H1 (cell line): ENCODE results near the gene GADD45GIP1. TPM values are rescaled to one million over a fixed set of nuclear protein-coding genes. Genes with fewer than 3 reads are reported as not detected.

Source experiments
- CHD2 ChIP-seq: IDR thresholded peaks from 2 replicates; pipeline ENCODE4 v1.6.1; 2012; ENCODE audit warnings: low read length, improper control_type of control experiment
- CREB1 ChIP-seq: IDR thresholded peaks from 2 replicates; pipeline ENCODE4 v1.6.1; 2012; ENCODE audit warnings: inconsistent platforms
- CTBP2 ChIP-seq: IDR thresholded peaks from 2 replicates; pipeline ENCODE4 v1.7.0; 2011; ENCODE audit warnings: borderline replicate concordance, mild to moderate bottlenecking, moderate library complexity, mixed read lengths, low read length; ENCODE audit not compliant: insufficient read depth, insufficient read length
- HDAC2 ChIP-seq, 2 experiments: fragments of 300-600 bp in 1 of 2; sonication (generic) in 1 of 2; IDR thresholded peaks; 2 replicates each; pipeline ENCODE4 v1.6.1; 2011 to 2012; ENCODE audit warnings: low read depth in 2 of 2, low read length in 2 of 2, mild to moderate bottlenecking in 2 of 2, moderate library complexity in 2 of 2, borderline replicate concordance in 1 of 2, inconsistent platforms in 1 of 2
- JUND ChIP-seq: IDR thresholded peaks from 2 replicates; pipeline ENCODE4 v1.6.1; 2011; ENCODE audit warnings: mild to moderate bottlenecking, improper control_type of control experiment, low read length
- PHF8 ChIP-seq: fragments of 200-600 bp; sonication (generic); conservative IDR thresholded peaks from 2 replicates; pipeline ENCODE4 v1.7.1; 2012; ENCODE audit warnings: low read depth, mild to moderate bottlenecking, inconsistent platforms, low read length, moderate library complexity
- POLR2A ChIP-seq, 2 experiments: IDR thresholded peaks; 1 replicate in 1 of 2; 2 replicates in 1 of 2; pipeline ENCODE4 v1.6.1; 2011; ENCODE audit warnings: low read depth in 2 of 2, low read length in 2 of 2, mild to moderate bottlenecking in 2 of 2; ENCODE audit errors: control extremely low read depth in 1 of 2
- RFX5 ChIP-seq: IDR thresholded peaks from 2 replicates; pipeline ENCODE4 v1.6.1; 2011; ENCODE audit warnings: low read depth, low read length, improper control_type of control experiment, borderline replicate concordance
- SIX5 ChIP-seq: IDR thresholded peaks from 2 replicates; pipeline ENCODE4 v1.6.1; 2011; ENCODE audit warnings: mild to moderate bottlenecking, low read depth, low read length
- polyA plus RNA-seq, 7 experiments: library from polyadenylated mRNA; depleted of rRNA in 3 of 7; stranded (reverse) in 5 of 7; unstranded in 2 of 7; fragments of >200 nt in 5 of 7; fragments of 200-250 nt in 2 of 7; gene quantifications; 1 replicate in 5 of 7; 2 replicates in 1 of 7; 4 replicates in 1 of 7; pipeline versions ENCODE4 v1.2.1 to v1.2.3, GENCODE V29; 2011 to 2013; ENCODE audit warnings: missing spikeins in 2 of 7, mixed read lengths in 2 of 7
- total RNA-seq: library from RNA; stranded (reverse); fragmentation: NEBNext Ultra II Directional; extraction: Animal tissue kit (Norgen Biotek cat#: 25700); gene quantifications from 2 replicates; pipeline ENCODE4 v1.2.1, GENCODE V29; 2021
- TF ChIP-seq, protein P1 (sequence below): fragments of 300-600 bp; sonication (generic); IDR thresholded peaks from 2 replicates; pipeline ENCODE4 v1.7.1; 2012; ENCODE audit warnings: low read length, moderate library complexity, mild to moderate bottlenecking, inconsistent platforms; ENCODE audit not compliant: insufficient replicate concordance

The GADD45GIP1 gene
- total and polyA plus RNA-seq, 2 of the 8 experiments (the other 6 are each of a cell fraction or from before 2014, with no cell fraction given) = 42.2 to 42.6 TPM

GRCh38 chr19:12936582-12936981 lies 20.4 kb downstream of the GADD45GIP1 start (continued):
- TF ChIP-seq, protein P1, sequence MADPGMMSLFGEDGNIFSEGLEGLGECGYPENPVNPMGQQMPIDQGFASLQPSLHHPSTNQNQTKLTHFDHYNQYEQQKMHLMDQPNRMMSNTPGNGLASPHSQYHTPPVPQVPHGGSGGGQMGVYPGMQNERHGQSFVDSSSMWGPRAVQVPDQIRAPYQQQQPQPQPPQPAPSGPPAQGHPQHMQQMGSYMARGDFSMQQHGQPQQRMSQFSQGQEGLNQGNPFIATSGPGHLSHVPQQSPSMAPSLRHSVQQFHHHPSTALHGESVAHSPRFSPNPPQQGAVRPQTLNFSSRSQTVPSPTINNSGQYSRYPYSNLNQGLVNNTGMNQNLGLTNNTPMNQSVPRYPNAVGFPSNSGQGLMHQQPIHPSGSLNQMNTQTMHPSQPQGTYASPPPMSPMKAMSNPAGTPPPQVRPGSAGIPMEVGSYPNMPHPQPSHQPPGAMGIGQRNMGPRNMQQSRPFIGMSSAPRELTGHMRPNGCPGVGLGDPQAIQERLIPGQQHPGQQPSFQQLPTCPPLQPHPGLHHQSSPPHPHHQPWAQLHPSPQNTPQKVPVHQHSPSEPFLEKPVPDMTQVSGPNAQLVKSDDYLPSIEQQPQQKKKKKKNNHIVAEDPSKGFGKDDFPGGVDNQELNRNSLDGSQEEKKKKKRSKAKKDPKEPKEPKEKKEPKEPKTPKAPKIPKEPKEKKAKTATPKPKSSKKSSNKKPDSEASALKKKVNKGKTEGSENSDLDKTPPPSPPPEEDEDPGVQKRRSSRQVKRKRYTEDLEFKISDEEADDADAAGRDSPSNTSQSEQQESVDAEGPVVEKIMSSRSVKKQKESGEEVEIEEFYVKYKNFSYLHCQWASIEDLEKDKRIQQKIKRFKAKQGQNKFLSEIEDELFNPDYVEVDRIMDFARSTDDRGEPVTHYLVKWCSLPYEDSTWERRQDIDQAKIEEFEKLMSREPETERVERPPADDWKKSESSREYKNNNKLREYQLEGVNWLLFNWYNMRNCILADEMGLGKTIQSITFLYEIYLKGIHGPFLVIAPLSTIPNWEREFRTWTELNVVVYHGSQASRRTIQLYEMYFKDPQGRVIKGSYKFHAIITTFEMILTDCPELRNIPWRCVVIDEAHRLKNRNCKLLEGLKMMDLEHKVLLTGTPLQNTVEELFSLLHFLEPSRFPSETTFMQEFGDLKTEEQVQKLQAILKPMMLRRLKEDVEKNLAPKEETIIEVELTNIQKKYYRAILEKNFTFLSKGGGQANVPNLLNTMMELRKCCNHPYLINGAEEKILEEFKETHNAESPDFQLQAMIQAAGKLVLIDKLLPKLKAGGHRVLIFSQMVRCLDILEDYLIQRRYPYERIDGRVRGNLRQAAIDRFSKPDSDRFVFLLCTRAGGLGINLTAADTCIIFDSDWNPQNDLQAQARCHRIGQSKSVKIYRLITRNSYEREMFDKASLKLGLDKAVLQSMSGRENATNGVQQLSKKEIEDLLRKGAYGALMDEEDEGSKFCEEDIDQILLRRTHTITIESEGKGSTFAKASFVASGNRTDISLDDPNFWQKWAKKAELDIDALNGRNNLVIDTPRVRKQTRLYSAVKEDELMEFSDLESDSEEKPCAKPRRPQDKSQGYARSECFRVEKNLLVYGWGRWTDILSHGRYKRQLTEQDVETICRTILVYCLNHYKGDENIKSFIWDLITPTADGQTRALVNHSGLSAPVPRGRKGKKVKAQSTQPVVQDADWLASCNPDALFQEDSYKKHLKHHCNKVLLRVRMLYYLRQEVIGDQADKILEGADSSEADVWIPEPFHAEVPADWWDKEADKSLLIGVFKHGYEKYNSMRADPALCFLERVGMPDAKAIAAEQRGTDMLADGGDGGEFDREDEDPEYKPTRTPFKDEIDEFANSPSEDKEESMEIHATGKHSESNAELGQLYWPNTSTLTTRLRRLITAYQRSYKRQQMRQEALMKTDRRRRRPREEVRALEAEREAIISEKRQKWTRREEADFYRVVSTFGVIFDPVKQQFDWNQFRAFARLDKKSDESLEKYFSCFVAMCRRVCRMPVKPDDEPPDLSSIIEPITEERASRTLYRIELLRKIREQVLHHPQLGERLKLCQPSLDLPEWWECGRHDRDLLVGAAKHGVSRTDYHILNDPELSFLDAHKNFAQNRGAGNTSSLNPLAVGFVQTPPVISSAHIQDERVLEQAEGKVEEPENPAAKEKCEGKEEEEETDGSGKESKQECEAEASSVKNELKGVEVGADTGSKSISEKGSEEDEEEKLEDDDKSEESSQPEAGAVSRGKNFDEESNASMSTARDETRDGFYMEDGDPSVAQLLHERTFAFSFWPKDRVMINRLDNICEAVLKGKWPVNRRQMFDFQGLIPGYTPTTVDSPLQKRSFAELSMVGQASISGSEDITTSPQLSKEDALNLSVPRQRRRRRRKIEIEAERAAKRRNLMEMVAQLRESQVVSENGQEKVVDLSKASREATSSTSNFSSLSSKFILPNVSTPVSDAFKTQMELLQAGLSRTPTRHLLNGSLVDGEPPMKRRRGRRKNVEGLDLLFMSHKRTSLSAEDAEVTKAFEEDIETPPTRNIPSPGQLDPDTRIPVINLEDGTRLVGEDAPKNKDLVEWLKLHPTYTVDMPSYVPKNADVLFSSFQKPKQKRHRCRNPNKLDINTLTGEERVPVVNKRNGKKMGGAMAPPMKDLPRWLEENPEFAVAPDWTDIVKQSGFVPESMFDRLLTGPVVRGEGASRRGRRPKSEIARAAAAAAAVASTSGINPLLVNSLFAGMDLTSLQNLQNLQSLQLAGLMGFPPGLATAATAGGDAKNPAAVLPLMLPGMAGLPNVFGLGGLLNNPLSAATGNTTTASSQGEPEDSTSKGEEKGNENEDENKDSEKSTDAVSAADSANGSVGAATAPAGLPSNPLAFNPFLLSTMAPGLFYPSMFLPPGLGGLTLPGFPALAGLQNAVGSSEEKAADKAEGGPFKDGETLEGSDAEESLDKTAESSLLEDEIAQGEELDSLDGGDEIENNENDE = no peak
- TF ChIP-seq CREB1 (no peak), RFX5 (no peak), HDAC2 (IDR thresholded peaks at IDR 0.05; ENCODE audit: borderline replicate concordance in 1 of 2, low read depth in 2 of 2, low read length in 2 of 2) (no peak), POLR2A (IDR thresholded peaks at IDR 0.05; ENCODE audit: control extremely low read depth in 1 of 2, low read depth in 2 of 2, low read length in 2 of 2) (no peak), PHF8 (no peak), JUND (no peak), CHD2 (no peak), CTBP2 (no peak), SIX5 (no peak)
- TF ChIP-seq, all 59 proteins: peak for 0
